H9 (cell line): ENCODE data around the gene NOL7. TPM values are rescaled to one million over a fixed set of nuclear protein-coding genes. Genes with fewer than 3 reads are reported as not detected.

Experiments
- DNase-seq: peaks from one replicate; pipeline ENCODE4 v3.0.0-alpha.2; 2017
- H2AFZ ChIP-seq: one replicate; pipeline ENCODE4 v1.6.1; 2013; ENCODE audit warnings: mild to moderate bottlenecking, low read length, control low read depth, moderate library complexity
- H2AK5ac ChIP-seq: 2 replicates; pipeline ENCODE4 v1.6.1; 2013; ENCODE audit warnings: low read length, control low read depth, mixed read lengths; ENCODE audit not compliant: insufficient read length
- H2BK120ac ChIP-seq: one replicate; pipeline ENCODE4 v1.6.1; 2013; ENCODE audit warnings: low read depth, mild to moderate bottlenecking, low read length, control low read depth, inconsistent platforms; ENCODE audit not compliant: poor library complexity, severe bottlenecking
- H2BK12ac ChIP-seq: 2 replicates; pipeline ENCODE4 v1.6.1; 2013; ENCODE audit warnings: low read length, control low read depth, mixed read lengths, low read depth; ENCODE audit not compliant: insufficient read length
- H2BK15ac ChIP-seq: 2 replicates; pipeline ENCODE4 v1.6.1; 2013; ENCODE audit warnings: low read depth, low read length, control low read depth
- H2BK20ac ChIP-seq: one replicate; pipeline ENCODE4 v1.6.1; 2013; ENCODE audit warnings: low read depth, mild to moderate bottlenecking, low read length, control low read depth, inconsistent platforms; ENCODE audit not compliant: poor library complexity, severe bottlenecking
- H2BK5ac ChIP-seq: 2 replicates; pipeline ENCODE4 v1.6.1; 2013; ENCODE audit warnings: low read length, control low read depth, mixed read lengths; ENCODE audit not compliant: insufficient read length
- H3K14ac ChIP-seq: 2 replicates; pipeline ENCODE4 v1.6.1; 2013; ENCODE audit warnings: low read length, control low read depth; ENCODE audit not compliant: insufficient read depth
- H3K18ac ChIP-seq: 2 replicates; pipeline ENCODE4 v1.6.1; 2013; ENCODE audit warnings: low read depth, mild to moderate bottlenecking, mixed read lengths, low read length, control low read depth; ENCODE audit not compliant: insufficient read length
- H3K23ac ChIP-seq: 2 replicates; pipeline ENCODE4 v1.6.1; 2013; ENCODE audit warnings: low read length, control low read depth, mixed read lengths, low read depth; ENCODE audit not compliant: insufficient read length
- H3K23me2 ChIP-seq: 2 replicates; pipeline ENCODE4 v1.6.1; 2013; ENCODE audit warnings: low read depth, mild to moderate bottlenecking, mixed read lengths, low read length, control low read depth; ENCODE audit not compliant: insufficient read length, poor library complexity, severe bottlenecking
- H3K27ac ChIP-seq: 2 replicates; pipeline ENCODE4 v1.5.1; 2013; ENCODE audit warnings: low read length, control low read depth, mixed read lengths, low read depth; ENCODE audit not compliant: insufficient read length
- H3K27me3 ChIP-seq: 2 replicates; pipeline ENCODE4 v1.6.1; 2013; ENCODE audit warnings: low read length, control low read depth, inconsistent platforms; ENCODE audit not compliant: insufficient read depth
- H3K4ac ChIP-seq: 2 replicates; pipeline ENCODE4 v1.6.1; 2013; ENCODE audit warnings: low read depth, mild to moderate bottlenecking, control low read depth, inconsistent platforms, low read length, moderate library complexity
- H3K4me1 ChIP-seq: 2 replicates; pipeline ENCODE4 v1.6.1; 2013; ENCODE audit warnings: low read length, control low read depth, inconsistent platforms; ENCODE audit not compliant: insufficient read depth
- H3K4me2 ChIP-seq: 2 replicates; pipeline ENCODE4 v1.6.1; 2013; ENCODE audit warnings: low read length, control low read depth, mixed read lengths; ENCODE audit not compliant: insufficient read length, insufficient read depth
- H3K56ac ChIP-seq: 2 replicates; pipeline ENCODE4 v1.6.1; 2013; ENCODE audit warnings: low read depth, mild to moderate bottlenecking, mixed read lengths, low read length, control low read depth; ENCODE audit not compliant: insufficient read length
- H3K79me1 ChIP-seq: 2 replicates; pipeline ENCODE4 v1.6.1; 2013; ENCODE audit warnings: low read depth, mild to moderate bottlenecking, moderate library complexity, low read length, control low read depth, inconsistent platforms; ENCODE audit not compliant: insufficient read depth, poor library complexity, severe bottlenecking
- H3K79me2 ChIP-seq: 2 replicates; pipeline ENCODE4 v1.6.1; 2013; ENCODE audit warnings: low read length, control low read depth, inconsistent platforms; ENCODE audit not compliant: insufficient read depth
- H3K9ac ChIP-seq: 2 replicates; pipeline ENCODE4 v1.6.1; 2013; ENCODE audit warnings: low read length, control low read depth, mixed read lengths; ENCODE audit not compliant: insufficient read length; ENCODE audit errors: extremely low read depth
- H3K9me3 ChIP-seq: one replicate; pipeline ENCODE4 v1.6.1; 2013; ENCODE audit warnings: low read depth, low read length, inconsistent platforms; ENCODE audit not compliant: control insufficient read depth
- H3T11ph ChIP-seq: one replicate; pipeline ENCODE4 v1.6.1; 2013; ENCODE audit warnings: mild to moderate bottlenecking, low read length, control low read depth, inconsistent platforms
- H4K20me1 ChIP-seq: one replicate; pipeline ENCODE4 v1.6.1; 2013; ENCODE audit not compliant: control insufficient read depth, insufficient read length, insufficient read depth
- H4K5ac ChIP-seq: 2 replicates; pipeline ENCODE4 v1.6.1; 2013; ENCODE audit warnings: low read depth, mild to moderate bottlenecking, mixed read lengths, low read length, control low read depth; ENCODE audit not compliant: insufficient read length
- H4K8ac ChIP-seq: replicated peaks from 2 replicates; pipeline ENCODE4 v1.6.1; 2013; ENCODE audit warnings: low read length, control low read depth, mixed read lengths, low read depth; ENCODE audit not compliant: insufficient read length
- H4K91ac ChIP-seq: 2 replicates; pipeline ENCODE4 v1.6.1; 2013; ENCODE audit warnings: low read depth, mild to moderate bottlenecking, moderate library complexity, mixed read lengths, low read length, control low read depth; ENCODE audit not compliant: insufficient read length
- H3K27ac Mint-ChIP-seq, 3 experiments: 2 replicates in 2 of 3; 3 replicates in 1 of 3; pipeline ENCODE4 v1.8.0; 2020 to 2021; ENCODE audit warnings: mixed read lengths in 3 of 3, mild to moderate bottlenecking in 1 of 3, moderate library complexity in 1 of 3
- H3K27me3 Mint-ChIP-seq: 2 replicates; pipeline ENCODE4 v1.8.0; 2021; ENCODE audit warnings: low read depth, mild to moderate bottlenecking, moderate library complexity, mixed read lengths
- H3K36me3 Mint-ChIP-seq, 3 experiments: 2 replicates in 2 of 3; 3 replicates in 1 of 3; pipeline ENCODE4 v1.8.0; 2020 to 2021; ENCODE audit warnings: low read depth in 3 of 3, mixed read lengths in 3 of 3; ENCODE audit not compliant: insufficient read depth in 1 of 3
- H3K4me1 Mint-ChIP-seq, 2 experiments: 2 replicates each; pipeline ENCODE4 v1.8.0; 2020; ENCODE audit warnings: mixed read lengths in 2 of 2
- H3K4me3 Mint-ChIP-seq, 2 experiments: 2 replicates in 1 of 2; 3 replicates in 1 of 2; pipeline ENCODE4 v1.8.0; 2020 to 2021; ENCODE audit warnings: mild to moderate bottlenecking in 2 of 2, mixed read lengths in 2 of 2, moderate library complexity in 1 of 2
- H3K9me3 Mint-ChIP-seq, 2 experiments: 2 replicates in 1 of 2; 3 replicates in 1 of 2; pipeline ENCODE4 v1.8.0; 2020; ENCODE audit warnings: mild to moderate bottlenecking in 2 of 2, mixed read lengths in 2 of 2, moderate library complexity in 1 of 2
- WGBS: extraction: QIAGEN DNeasy Blood & Tissue Kit; methylation state at CpG from one replicate; pipeline ENCODE4 v1.1.7; 2013; ENCODE audit warnings: missing lambda C conversion rate, low lambda C conversion rate, mixed read lengths; ENCODE audit not compliant: insufficient read length; ENCODE audit errors: extremely low coverage; 5-methylcytosine and 5-hydroxymethylcytosine counted together
- total RNA-seq: library from RNA; stranded (reverse); gene quantifications from 2 replicates; pipeline ENCODE4 v1.2.1, GENCODE V29; 2021
- TF ChIP-seq, protein P1 (sequence below): fragments of 200-600 bp; sonication (generic); conservative IDR thresholded peaks from 3 replicates; pipeline ENCODE4 v1.8.0; 2021; ENCODE audit warnings: antibody characterized with exemption, mild to moderate bottlenecking

Gene NOL7
- total RNA-seq, 1 experiment from 2014 or later: 72.1 TPM

- TF ChIP-seq, protein P1, sequence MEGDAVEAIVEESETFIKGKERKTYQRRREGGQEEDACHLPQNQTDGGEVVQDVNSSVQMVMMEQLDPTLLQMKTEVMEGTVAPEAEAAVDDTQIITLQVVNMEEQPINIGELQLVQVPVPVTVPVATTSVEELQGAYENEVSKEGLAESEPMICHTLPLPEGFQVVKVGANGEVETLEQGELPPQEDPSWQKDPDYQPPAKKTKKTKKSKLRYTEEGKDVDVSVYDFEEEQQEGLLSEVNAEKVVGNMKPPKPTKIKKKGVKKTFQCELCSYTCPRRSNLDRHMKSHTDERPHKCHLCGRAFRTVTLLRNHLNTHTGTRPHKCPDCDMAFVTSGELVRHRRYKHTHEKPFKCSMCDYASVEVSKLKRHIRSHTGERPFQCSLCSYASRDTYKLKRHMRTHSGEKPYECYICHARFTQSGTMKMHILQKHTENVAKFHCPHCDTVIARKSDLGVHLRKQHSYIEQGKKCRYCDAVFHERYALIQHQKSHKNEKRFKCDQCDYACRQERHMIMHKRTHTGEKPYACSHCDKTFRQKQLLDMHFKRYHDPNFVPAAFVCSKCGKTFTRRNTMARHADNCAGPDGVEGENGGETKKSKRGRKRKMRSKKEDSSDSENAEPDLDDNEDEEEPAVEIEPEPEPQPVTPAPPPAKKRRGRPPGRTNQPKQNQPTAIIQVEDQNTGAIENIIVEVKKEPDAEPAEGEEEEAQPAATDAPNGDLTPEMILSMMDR: no peak
- no peak for DNase-seq
- Histone ChIP-seq H3K27ac (no peak overlapping the region), H2AK5ac (no peak overlapping the region), H4K91ac (no peak overlapping the region), H3K23me2 (no peaks in the 10 kb centered on the region), H3K9me3 (no peaks in the 10 kb centered on the region), H3K56ac (no peak overlapping the region), H3K14ac (no peak overlapping the region), H2BK15ac (no peak overlapping the region), H3T11ph (no peak overlapping the region), H4K5ac (no peak overlapping the region), H3K4me1 (no peaks in the 10 kb centered on the region), H3K18ac (no peak overlapping the region), H3K9ac (no peak overlapping the region), H3K23ac (no peak overlapping the region), H2BK20ac (no peak overlapping the region), H3K27me3 (no peaks in the 10 kb centered on the region), H3K4ac (no peak overlapping the region), H4K20me1 (no peaks in the 10 kb centered on the region), H2BK120ac (no peak overlapping the region), H3K79me1 (no peaks in the 10 kb centered on the region), H2BK12ac (no peak overlapping the region), H3K4me2 (no peak overlapping the region), H2AFZ (no peak overlapping the region), H3K79me2 (no peaks in the 10 kb centered on the region), H4K8ac (no peak overlapping the region), H2BK5ac (no peak overlapping the region)
- Mint-ChIP-seq H3K27ac (no peak overlapping the region), H3K4me1 (peaks cover 3 to 5% of the 10 kb centered on the region in 2 experiments; a peak in 1 of 4 replicates), H3K9me3 (no peaks in the 10 kb centered on the region), H3K4me3 (no peak overlapping the region), H3K36me3 (peaks cover 6 to 57% (median 50%) of the 10 kb centered on the region in 3 experiments; a peak in 6 of 7 replicates), H3K27me3 (no peaks in the 10 kb centered on the region)
- WGBS: no CpG with 5 or more reads among the region's 4 CpGs
Observed at GRCh38 chr6:13597073-13597472, 18.1 kb upstream of the NOL7 start.
